Skeletal muscle cell (primary cell): Measurements from ENCODE around the gene MYO1G.

Experiments
- DNase-seq: peaks from one replicate; pipeline ENCODE4 v3.0.0-alpha.2; 2010; ENCODE audit warnings: low read depth
- H3K4me3 ChIP-seq: 2 replicates; pipeline ENCODE4 v1.5.1; 2011; ENCODE audit warnings: low read depth, mild to moderate bottlenecking, control low read depth, low read length, moderate library complexity

The MYO1G gene

GRCh38 chr7:44912775-44913347, 66.0 kb downstream of the MYO1G start:
- H3K4me3 ChIP-seq = no peak overlapping the region
- no peak for DNase-seq
